22Rv1 (cell line): ENCODE measurements around the gene ZNF133.

Experiments used
- CTCF ChIP-seq: fragments of 450-650 bp; IDR thresholded peaks from 2 replicates; pipeline ENCODE4 v1.5.1; 2017; ENCODE audit warnings: mild to moderate bottlenecking
- ZFX ChIP-seq: fragments of 450-650 bp; IDR thresholded peaks from 2 replicates; pipeline ENCODE4 v1.6.1; 2017; ENCODE audit warnings: antibody characterized with exemption, borderline replicate concordance

- TF ChIP-seq CTCF (no peak), ZFX (no peak)
Measured at GRCh38 chr20:18326990-18327389, 38.7 kb downstream of the ZNF133 start.
